Spinal cord (tissue), 10 donors: ENCODE results near the gene PKHD1. TPM values are rescaled to one million over a fixed set of nuclear protein-coding genes. Genes with fewer than 3 reads are reported as not detected.

Source experiments
- DNase-seq, 6 donors: peaks; one replicate each; pipeline versions ENCODE4 v3.0.0 to v3.0.0-alpha.2; 2013 to 2015; ENCODE audit warnings: low spot score in 6 of 6, low read depth in 4 of 6
- H3K27ac ChIP-seq: one replicate; pipeline ENCODE4 v1.5.1; 2013; ENCODE audit warnings: low read depth, low read length, control low read depth
- H3K27me3 ChIP-seq: one replicate; pipeline ENCODE4 v1.6.1; 2013; ENCODE audit warnings: low read length; ENCODE audit not compliant: control insufficient read depth, insufficient read depth
- H3K36me3 ChIP-seq: one replicate; pipeline ENCODE4 v1.6.1; 2013; ENCODE audit warnings: low read length; ENCODE audit not compliant: control insufficient read depth, insufficient read depth
- H3K4me1 ChIP-seq: one replicate; pipeline ENCODE4 v1.6.1; 2013; ENCODE audit warnings: low read length; ENCODE audit not compliant: control insufficient read depth, insufficient read depth
- H3K4me3 ChIP-seq: one replicate; pipeline ENCODE4 v1.5.1; 2013; ENCODE audit warnings: low read depth, low read length, control low read depth
- H3K9me3 ChIP-seq: one replicate; pipeline ENCODE4 v1.6.1; 2013; ENCODE audit warnings: low read length; ENCODE audit not compliant: control insufficient read depth, insufficient read depth
- WGBS: methylation state at CpG from one replicate; pipeline ENCODE4 v1.1.5; 2013; ENCODE audit warnings: missing lambda C conversion rate; ENCODE audit not compliant: insufficient coverage; 5-methylcytosine and 5-hydroxymethylcytosine counted together
- polyA plus RNA-seq, 2 donors: library from polyadenylated mRNA; unstranded; fragments of 120-200 nt; gene quantifications; one replicate each; pipeline ENCODE4 v1.2.1, GENCODE V29; 2013; ENCODE audit not compliant: insufficient read length in 2 of 2
- total RNA-seq, 2 donors: library from RNA; depleted of rRNA in 1 of 2; stranded (reverse); fragments of 120-200 nt in 1 of 2; fragments of >200 nt in 1 of 2; gene quantifications; one replicate each; pipeline versions ENCODE4 v1.2.3 to v1.2.4, GENCODE V29; 2013 to 2014
- donor health status: healthy.

Gene PKHD1
- total and polyA plus RNA-seq, 4 donors, result 0.10 to 0.20 (median 0.13) TPM

GRCh38 chr6:51737580-51738360, 349.6 kb downstream of the PKHD1 start:
- 90% methylated on average over 2 of the region's 6 CpGs for WGBS

DNA sequence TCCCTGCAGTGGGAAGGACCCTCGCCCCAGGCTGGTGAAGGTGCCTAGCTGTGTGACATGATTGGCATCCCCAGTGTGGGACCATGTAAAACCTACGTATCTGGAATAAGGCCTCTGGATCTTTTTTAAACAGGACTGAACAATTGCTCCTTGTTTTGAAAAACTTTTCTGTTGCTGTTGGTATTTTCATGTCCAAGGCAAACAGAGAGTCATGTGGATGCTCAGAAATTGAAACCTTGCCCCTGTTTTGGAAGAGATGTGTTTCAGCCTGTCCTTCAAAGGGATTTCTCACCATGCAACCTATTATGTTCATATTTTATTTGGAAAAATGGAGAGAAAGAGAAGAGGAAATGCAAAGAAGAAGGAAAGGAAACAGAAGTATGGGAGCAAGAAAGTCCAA, 362.3 kb downstream of the PKHD1 start:
- no peaks in the 10 kb centered on the region for H3K36me3 ChIP-seq
- H3K27me3 ChIP-seq, result no peaks in the 10 kb centered on the region
- H3K4me1 ChIP-seq, result no peaks in the 10 kb centered on the region
- WGBS, result 89% methylated on average over 2 of the region's 2 CpGs
- no peaks in the 10 kb centered on the region for H3K9me3 ChIP-seq
- no peak overlapping the region for H3K4me3 ChIP-seq
- no peak for DNase-seq
- peak overlapping the region; percentile 13 for H3K27ac ChIP-seq

More at GRCh38 chr6:51737580-51738360, 349.6 kb downstream of the PKHD1 start:
- Histone ChIP-seq H3K27me3 (no peaks in the 10 kb centered on the region), H3K4me3 (no peak overlapping the region), H3K9me3 (no peaks in the 10 kb centered on the region), H3K27ac (no peak overlapping the region), H3K4me1 (no peaks in the 10 kb centered on the region), H3K36me3 (no peaks in the 10 kb centered on the region)
- DNase-seq, result no peak

DNA sequence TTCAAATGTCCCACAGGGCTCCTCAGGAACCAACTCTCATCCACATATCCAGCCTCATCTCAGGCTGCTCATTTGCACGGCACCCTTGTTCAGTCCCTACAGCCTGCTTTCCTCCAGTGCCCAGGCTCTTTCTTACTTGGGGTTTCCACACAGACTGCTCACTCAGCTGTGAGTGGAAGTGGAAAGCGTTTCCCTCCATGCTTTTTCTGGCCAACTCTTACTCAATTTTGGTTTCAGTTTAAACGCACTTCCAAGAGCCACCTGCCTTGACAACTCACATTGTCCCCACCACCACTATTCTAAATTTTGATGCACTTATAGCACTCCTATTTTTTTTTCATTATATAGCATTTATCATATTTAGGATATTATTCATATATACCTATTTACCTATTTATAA, 367.1 kb downstream of the PKHD1 start:
- 80% methylated on average over 1 of the region's 3 CpGs for WGBS

DNA sequence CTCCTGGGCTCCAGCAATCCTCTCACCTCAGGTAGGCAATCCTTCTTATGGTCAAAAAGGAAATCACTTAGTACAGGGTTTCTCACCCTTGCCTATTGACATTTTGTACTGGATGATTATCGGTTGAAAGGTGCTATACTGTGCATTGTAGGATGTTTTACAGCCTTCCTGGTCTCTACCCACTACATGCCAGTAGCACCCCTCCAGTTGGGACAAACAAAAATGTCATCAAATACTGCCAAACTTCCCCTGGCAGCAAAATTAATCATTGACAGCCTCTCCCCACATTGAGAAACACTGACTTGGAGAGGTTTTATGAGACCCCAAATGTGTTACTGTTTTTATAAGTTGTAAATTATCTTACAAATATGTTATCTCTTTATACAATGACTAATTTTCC, 368.1 kb downstream of the PKHD1 start:
- Histone ChIP-seq H3K36me3 (no peaks in the 10 kb centered on the region), H3K4me3 (no peak overlapping the region), H3K27ac (no peak overlapping the region), H3K4me1 (no peaks in the 10 kb centered on the region), H3K9me3 (no peaks in the 10 kb centered on the region), H3K27me3 (no peaks in the 10 kb centered on the region)
- no CpG with 5 or more reads among the region's 1 CpG for WGBS
- DNase-seq, result no peak

More for the DNA sequence above, 367.1 kb downstream of the PKHD1 start:
- Histone ChIP-seq H3K27me3 (no peaks in the 10 kb centered on the region), H3K9me3 (no peaks in the 10 kb centered on the region), H3K27ac (no peak overlapping the region), H3K4me3 (no peak overlapping the region), H3K36me3 (no peaks in the 10 kb centered on the region), H3K4me1 (no peaks in the 10 kb centered on the region)
- no peak for DNase-seq

DNA sequence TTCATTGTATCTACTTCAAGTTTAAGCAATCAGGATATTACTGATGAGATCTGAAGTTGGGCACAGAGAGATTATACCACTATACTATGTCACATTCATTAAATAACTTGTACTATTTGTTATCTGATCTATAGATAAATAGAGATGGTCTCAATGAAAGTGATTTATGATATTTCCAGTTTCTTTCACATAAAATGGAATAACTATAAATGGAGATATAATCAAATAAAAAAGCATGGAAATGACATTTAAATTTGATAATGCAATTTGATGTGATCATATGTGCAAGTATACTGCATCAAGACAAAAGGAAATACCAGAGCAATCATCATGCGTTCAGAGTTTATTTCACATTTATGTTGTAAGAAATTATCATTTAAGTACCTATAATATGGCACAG, 368.9 kb downstream of the PKHD1 start:
- no peak overlapping the region for H3K27ac ChIP-seq
- no peaks in the 10 kb centered on the region for H3K4me1 ChIP-seq
- no peaks in the 10 kb centered on the region for H3K9me3 ChIP-seq
- H3K27me3 ChIP-seq, result no peaks in the 10 kb centered on the region
- no peaks in the 10 kb centered on the region for H3K36me3 ChIP-seq
- no peak for DNase-seq
- WGBS, result no CpG with 5 or more reads among the region's 1 CpG
- H3K4me3 ChIP-seq, result no peak overlapping the region

DNA sequence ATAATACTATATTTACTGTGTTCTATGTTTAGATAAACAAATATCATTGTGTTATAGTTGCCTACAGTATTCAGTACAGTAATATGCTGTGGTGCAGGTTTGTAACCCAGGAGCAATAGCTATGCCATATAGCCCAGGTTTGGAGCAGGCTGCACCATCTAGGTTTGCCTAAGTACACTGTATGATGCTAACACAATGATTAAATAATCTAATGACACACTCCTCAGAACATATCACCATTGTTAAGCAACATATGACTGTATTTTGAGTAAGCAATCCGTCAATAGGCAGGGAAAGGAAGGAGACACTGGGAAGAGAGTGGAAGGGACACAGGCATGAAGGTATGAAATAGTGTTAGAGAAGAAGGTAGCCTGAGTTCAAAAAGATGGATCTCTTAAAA, 369.9 kb downstream of the PKHD1 start:
- no peaks in the 10 kb centered on the region for H3K4me1 ChIP-seq
- H3K27ac ChIP-seq, result no peak overlapping the region
- WGBS, result no CpG with 5 or more reads among the region's 1 CpG
- H3K27me3 ChIP-seq, result no peaks in the 10 kb centered on the region
- H3K4me3 ChIP-seq, result no peak overlapping the region
- no peak for DNase-seq
- no peaks in the 10 kb centered on the region for H3K36me3 ChIP-seq
- H3K9me3 ChIP-seq, result no peaks in the 10 kb centered on the region

DNA sequence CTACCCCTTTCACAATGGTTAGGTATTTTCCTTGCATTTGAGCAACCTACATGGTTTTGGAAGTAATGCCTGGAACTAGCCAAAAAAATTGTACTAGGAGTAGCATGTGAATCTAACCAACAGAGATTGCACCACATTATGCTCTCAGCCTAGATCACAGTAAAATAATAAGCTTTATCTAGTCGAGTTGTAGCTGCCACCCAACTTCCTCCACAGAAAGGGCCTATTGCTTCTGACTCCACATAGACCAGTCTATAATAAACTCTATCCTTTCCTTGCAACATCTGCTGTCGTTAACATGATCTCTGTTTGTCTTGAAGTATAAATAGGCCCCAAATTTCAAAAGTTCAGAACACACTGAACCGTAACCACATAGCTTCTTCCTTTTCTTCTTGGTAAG, 375.5 kb downstream of the PKHD1 start:
- Histone ChIP-seq H3K9me3 (no peaks in the 10 kb centered on the region), H3K4me1 (no peaks in the 10 kb centered on the region), H3K36me3 (no peaks in the 10 kb centered on the region), H3K27me3 (no peaks in the 10 kb centered on the region), H3K27ac (no peak overlapping the region), H3K4me3 (no peak overlapping the region)
- WGBS, result no CpG with 5 or more reads among the region's 3 CpGs
- peak in 1 of 6 donors; percentile 15 for DNase-seq

- no peaks in the 10 kb centered on the region for H3K36me3 ChIP-seq
- no peak overlapping the region for H3K27ac ChIP-seq
- no peaks in the 10 kb centered on the region for H3K4me1 ChIP-seq
- DNase-seq, result no peak
- no peaks in the 10 kb centered on the region for H3K27me3 ChIP-seq
- no peaks in the 10 kb centered on the region for H3K9me3 ChIP-seq
- WGBS, result no CpG with 5 or more reads among the region's 2 CpGs
- H3K4me3 ChIP-seq, result no peak overlapping the region
Measured at GRCh38 chr6:51706086-51706485, 381.3 kb downstream of the PKHD1 start.

DNA sequence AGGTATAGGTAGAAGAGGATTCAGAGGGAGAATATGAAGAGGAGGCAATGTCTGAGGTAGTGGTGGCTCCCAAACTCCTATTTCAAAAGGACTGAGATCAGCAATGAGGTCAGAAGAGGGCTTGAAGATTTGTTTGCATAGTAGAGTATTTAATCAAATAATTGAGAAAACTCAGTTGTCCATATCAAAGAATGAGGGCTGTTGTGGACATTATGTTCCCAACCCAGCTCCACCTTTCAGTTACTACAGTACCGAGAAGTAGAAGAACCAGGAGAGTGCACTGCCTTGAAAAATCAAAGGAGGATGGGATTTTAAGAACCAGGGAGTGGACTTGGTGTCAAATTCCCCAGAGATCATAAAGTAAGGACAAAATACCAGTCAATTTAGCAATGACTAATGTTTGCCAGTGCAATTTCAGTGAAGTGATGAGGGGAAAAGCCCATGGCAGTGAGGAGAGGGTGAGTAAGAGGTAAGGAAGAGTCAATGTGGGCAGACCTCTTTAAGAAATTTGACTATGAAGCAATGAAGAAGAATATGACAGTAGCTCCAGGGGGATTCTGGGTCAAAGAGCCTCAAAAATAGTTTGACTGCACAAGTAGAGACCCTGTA, 382.4 kb downstream of the PKHD1 start:
- Histone ChIP-seq H3K27ac (no peak overlapping the region), H3K36me3 (no peaks in the 10 kb centered on the region), H3K4me3 (no peak overlapping the region), H3K4me1 (no peaks in the 10 kb centered on the region), H3K27me3 (no peaks in the 10 kb centered on the region), H3K9me3 (no peaks in the 10 kb centered on the region)
- no CpG with 5 or more reads among the region's 1 CpG for WGBS
- no peak for DNase-seq

GRCh38 chr6:51702851-51703250, 384.6 kb downstream of the PKHD1 start:
- DNase-seq, result peak in 1 of 6 donors; percentile 5
- Histone ChIP-seq H3K27me3 (no peaks in the 10 kb centered on the region), H3K27ac (no peak overlapping the region), H3K9me3 (no peaks in the 10 kb centered on the region), H3K4me3 (no peak overlapping the region), H3K36me3 (no peaks in the 10 kb centered on the region), H3K4me1 (no peaks in the 10 kb centered on the region)
- WGBS, result no CpG with 5 or more reads among the region's 2 CpGs
